NCI-H446 treated with DMSO at 0.1 percent for 48 hours (cell line): ENCODE results near the gene HYAL2.
A peak's percentile ranks its signal among the peaks of the same experiment; 100 is the strongest.
"Not testable (repeated sequence)": the region's sequence is repeated elsewhere in the genome, so short reads cannot be mapped to it uniquely, and the experiment has no call there.

Experiments used
- DNase-seq: peaks from one replicate; lab custom pipeline; 2025; lab: John Stamatoyannopoulos, UW

The HYAL2 gene

GRCh38 chr3:50292159-50293078 is 30.1 kb downstream of the HYAL2 start, which contains the start of gene IFRD2:
IFRD2 (minus strand) TSS chr3:50292429; CDS start chr3:50292274, 155 bp downstream.
- DNase-seq: peak; percentile 91

- no peak for DNase-seq
Measured at GRCh38 chr3:50290161-50290641, 32.3 kb downstream of the HYAL2 start.

- no peak for DNase-seq
Measured at GRCh38 chr3:50289130-50289529, 33.4 kb downstream of the HYAL2 start.

GRCh38 chr3:50288387-50289007 is 34.0 kb downstream of the HYAL2 start:
- DNase-seq: no peak

GRCh38 chr3:50287262-50287661 is 35.3 kb downstream of the HYAL2 start:
- DNase-seq: no peak

- no peak for DNase-seq
Measured at GRCh38 chr3:50286322-50287227, 36.0 kb downstream of the HYAL2 start.

- DNase-seq: not testable (repeated sequence)
Measured at GRCh38 chr3:50284121-50284520, 38.4 kb downstream of the HYAL2 start.

GRCh38 chr3:50279255-50280016 is 43.1 kb downstream of the HYAL2 start:
- DNase-seq: no peak

GRCh38 chr3:50278880-50279224 is 43.7 kb downstream of the HYAL2 start, which contains the start of gene LSMEM2:
LSMEM2 (plus strand) TSS chr3:50279087; CDS start chr3:50279114, 27 bp downstream.
- no peak for DNase-seq

GRCh38 chr3:50278123-50278879 is 44.2 kb downstream of the HYAL2 start:
- no peak for DNase-seq

GRCh38 chr3:50276762-50277101 is 45.8 kb downstream of the HYAL2 start:
- no peak for DNase-seq

- no peak for DNase-seq
Measured at GRCh38 chr3:50275996-50276761, 46.4 kb downstream of the HYAL2 start.

- no peak for DNase-seq
Measured at GRCh38 chr3:50275141-50275995, 47.2 kb downstream of the HYAL2 start.

- no peak for DNase-seq
Measured at GRCh38 chr3:50274371-50275104, 48.0 kb downstream of the HYAL2 start.

GRCh38 chr3:50273689-50274065 is 48.9 kb downstream of the HYAL2 start:
- no peak for DNase-seq

GRCh38 chr3:50272911-50273688 is 49.4 kb downstream of the HYAL2 start:
- DNase-seq: no peak

GRCh38 chr3:50272538-50272910 is 50.0 kb downstream of the HYAL2 start:
- not testable (repeated sequence) for DNase-seq
